Measurements from ENCODE around the gene LMBRD1.
A peak's percentile ranks its signal among the peaks of the same experiment; 100 is the strongest.
"Not testable (repeated sequence)": the region's sequence is repeated elsewhere in the genome, so short reads cannot be mapped to it uniquely, and the experiment has no call there.

LMBRD1 gene

DNA sequence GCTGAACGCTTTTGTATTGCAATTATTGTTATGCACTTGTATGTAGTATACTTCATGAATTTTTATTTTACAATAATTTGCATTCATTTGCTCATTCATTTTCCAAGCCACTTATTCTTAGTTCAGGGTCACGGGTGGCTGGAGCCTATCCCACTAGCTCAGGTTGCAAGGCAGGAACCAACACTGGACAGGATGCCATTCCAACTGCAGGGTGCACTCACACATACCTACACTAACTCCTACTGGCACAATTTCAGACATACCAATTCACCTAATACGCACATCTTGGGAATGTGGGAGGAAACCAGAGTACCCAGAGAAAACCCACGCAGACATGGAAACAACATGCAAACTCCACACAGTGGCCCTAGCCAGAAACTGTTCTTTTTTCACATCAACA lies 61.8 kb downstream of the LMBRD1 start:
- DNase-seq (ENCODE audit: low spot score), result no peak

DNA sequence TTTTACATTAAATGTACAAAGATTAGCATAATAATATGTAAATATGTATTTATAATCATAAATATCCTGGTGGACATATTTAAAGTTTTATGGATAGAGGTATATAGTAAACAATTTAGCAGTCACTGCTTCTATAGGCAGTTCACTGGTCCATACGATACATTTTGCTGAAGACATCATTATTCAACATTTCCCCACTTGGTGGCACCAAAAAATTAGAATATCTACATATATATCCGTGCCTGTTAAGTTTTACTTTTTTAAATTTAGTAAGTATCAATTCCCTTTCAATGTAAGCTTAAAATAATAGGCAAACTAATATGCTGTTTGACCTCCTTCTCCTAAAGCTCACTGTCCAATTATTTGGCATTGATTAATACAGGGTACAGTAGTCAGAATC lies 64.2 kb downstream of the LMBRD1 start:
- no peak for DNase-seq (ENCODE audit: low spot score)

DNA sequence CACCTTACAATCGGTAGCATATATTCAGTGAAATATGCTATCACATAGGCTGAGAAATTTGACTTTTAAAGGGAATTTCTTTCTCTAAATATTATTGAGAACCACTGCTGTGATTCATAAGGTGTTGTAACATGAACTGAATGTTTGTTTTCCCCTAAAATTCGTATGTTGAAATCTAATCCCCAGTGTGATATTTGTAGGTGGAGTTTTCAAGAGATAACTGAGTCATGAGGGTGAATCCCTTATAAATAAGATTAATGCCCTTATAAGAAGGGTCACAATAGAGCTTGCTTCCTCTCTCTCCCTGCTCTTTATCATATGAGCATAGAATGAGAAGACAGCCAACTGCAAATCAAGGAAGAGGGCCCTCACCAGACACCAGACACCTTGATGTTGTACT lies 64.8 kb downstream of the LMBRD1 start:
- DNase-seq (ENCODE audit: low spot score), result no peak

DNA sequence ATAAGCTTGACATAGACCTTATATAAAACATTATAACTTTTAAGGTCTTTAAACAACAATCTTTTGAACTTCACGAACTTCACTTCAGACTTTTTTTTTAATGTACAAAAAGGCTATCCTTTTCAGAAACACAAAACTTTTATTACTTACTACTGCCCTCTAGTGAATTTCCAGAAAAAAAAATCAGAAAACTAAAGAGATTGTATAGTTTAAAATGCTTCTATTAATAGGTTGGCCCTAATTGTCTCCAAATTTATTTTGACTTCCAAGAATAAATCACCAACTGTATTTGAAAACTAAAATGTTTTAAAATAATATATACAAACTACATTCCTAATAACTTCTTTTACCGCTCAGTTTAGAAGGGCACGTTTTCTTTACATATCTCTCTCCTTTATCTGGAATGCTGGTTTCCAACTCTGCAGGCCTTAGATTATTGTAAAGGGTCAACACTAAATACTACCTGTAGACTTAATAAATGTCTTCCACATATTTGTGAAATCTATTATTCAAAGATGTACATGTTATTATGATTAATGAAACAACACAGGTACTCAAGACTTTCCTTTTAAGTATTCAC lies 66.8 kb downstream of the LMBRD1 start:
- peak; percentile 13 for DNase-seq (ENCODE audit: low spot score)

DNA sequence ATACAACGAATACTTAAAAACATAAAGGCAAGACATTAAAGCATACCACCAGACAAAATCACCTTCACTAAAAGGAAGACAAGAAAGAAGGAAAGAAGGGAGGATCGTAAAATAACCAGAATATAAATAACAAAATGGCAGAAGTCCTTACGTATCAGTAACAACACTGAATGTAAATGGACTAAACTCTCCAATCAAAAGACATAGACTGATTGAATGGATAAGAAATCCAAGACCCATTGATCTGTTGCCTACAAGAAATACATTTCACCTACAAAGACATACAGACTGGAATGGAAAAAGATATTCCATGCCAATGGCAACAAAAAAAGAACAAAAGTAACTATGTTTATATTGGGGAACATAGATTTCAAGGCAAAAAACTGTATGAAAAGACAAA lies 74.1 kb downstream of the LMBRD1 start:
- no peak for DNase-seq (ENCODE audit: low spot score)

DNA sequence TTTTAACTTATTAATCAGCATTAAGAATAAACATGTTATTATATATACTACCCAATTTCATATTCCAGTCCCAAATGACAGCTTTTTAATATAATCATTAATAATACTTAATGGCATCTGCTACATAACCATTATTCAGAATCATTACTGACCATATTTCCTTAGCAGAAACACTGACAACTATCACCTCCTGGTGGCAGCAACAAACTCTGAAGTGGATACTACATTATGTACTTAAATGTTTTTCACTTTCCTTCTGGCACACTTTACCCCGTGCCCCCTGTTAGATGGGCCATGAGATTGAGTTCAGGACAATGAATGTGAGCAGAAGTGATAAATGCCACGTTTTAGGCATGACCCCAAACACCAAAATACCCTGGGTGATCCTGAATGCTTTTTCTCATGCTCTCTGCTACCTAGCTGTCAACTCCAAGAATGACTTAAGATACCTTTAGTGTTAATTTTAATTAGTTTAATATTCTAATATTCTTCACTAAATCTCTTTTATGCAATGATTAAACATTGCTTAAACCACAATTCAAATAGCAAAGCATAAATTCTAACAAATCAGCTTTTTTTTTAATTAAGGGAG lies 77.1 kb downstream of the LMBRD1 start:
- DNase-seq (ENCODE audit: low spot score), result peak; percentile 44

DNA sequence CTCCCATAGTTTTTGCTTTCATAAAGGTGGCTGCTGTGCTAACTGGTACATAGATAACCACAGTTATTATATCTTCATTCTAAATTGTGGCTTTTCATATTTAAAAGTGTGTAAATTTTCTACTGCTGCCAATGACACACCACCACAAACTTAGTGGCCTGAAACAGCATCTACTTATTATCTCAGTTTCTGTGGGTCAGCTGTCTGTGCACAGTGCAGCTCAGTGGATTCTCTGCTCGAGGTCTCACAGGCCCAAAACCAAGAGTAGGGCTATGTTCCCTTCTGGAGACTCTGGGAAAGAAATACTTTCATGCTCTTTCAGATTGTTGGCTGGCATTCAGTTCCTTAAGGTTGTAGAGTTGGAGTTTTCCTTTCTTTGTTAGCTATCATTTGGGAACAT lies 90.1 kb downstream of the LMBRD1 start:
- DNase-seq (ENCODE audit: low spot score), result no peak

DNA sequence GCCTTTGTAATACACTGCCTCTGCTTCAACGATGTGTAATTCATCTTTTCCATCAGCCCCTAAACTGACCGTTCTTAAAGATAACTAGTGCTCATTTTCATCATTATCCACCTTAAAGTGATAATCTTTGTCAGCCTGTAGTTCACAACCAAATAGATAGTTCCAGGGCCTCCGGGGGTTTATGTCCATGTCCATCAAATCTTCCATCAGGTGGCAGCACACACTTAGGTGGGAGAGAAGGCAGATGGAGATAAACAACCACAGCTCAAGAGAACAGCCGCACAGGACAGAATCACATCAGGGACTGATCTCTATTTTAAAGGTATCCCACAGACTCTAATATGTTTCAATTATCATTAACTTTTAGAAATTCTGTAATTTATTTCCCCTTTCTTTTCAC lies 90.9 kb downstream of the LMBRD1 start:
- peak; percentile 7 for DNase-seq (ENCODE audit: low spot score)

DNA sequence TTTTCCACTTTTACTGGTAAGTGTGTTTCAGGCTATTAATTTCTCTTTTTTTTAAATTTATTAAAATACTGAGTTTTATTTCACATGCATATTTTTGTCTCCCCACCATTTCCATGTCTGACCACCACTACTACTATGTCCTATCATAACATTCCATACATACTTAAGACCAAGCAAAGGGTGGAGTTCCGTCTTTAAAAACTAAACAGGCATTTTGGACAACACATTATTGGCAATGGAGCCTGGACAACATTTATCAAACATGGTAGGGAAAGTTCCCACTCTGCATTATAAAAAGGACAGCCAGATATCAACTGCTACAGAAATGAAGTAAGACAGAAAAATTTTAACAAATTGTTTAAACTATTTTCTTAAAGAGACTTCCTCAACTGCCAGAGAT lies 91.9 kb downstream of the LMBRD1 start:
- no peak for DNase-seq (ENCODE audit: low spot score)

DNA sequence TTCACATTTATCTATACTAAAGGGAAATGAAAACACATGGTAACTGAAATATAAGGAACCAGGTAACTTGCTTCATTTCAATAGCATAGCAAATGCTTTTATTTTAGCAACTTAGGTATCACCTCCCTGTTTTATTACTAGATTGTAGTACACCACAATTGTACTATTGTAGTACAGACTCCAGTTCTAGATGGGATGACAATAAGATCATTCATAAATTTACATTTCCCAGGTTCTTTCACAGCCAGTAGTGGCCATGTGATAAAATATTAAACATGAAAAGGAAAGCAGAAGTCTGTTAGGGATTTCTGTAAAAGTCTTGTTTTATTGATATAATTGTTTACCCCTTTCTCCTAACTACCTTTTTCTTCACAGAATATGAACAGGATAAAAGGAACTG lies 97.2 kb downstream of the LMBRD1 start:
- no peak for DNase-seq (ENCODE audit: low spot score)

DNA sequence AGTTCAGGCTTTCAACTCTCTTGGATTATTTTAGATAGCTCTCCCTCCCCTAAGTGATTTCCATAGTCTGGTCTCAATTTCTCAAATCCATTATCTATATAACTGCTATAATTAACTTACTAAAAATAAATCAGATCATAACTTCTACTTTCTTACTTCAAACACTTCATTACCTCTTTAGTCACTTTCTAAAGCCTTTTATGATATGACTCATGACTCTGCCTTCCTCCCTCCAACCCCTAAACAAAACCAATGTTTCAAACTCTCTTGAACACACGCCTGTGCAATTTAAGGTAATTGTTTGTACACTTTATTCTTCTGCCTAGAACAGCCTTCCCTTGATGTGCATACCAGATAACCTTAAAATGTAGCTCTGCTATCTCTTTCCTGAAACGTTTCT lies 100.5 kb downstream of the LMBRD1 start:
- DNase-seq (ENCODE audit: low spot score), result peak; percentile 5

DNA sequence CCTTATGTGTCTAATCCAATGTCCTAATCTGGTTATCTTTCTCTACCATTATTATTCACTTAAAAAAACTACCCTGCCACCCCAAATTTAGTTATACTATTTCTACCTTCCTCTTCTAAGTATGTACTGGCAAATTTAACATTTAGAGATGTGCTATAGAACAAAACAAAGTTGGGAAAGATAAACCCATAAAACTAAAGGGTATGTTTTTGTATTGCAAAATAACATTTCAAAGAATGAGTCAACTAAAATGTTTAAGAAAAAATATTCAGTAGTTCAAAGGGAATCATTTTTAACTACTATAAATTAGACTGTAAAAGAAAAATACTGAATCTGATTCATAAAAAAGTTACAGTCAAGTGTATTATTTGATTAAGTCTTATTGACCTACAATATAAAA lies 103.0 kb downstream of the LMBRD1 start:
- DNase-seq (ENCODE audit: low spot score), result no peak

DNA sequence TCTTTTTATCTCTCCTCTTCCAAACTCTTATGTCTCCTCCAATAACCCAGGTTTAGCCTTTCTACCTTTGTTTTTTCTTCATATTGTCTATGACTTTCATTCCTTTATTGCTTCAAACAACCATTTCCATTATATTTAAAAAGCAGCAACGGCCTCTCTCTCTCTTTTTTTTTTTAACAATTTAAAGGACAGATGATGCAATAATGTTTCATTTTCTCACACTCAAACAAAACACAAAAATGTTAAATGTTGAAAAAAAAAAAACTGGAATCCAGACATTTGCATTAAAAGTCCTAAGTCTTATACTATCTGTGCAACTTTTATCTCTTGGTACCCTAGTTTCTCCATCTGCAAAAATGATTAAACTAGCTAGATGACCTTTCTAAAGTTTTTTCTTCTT lies 105.8 kb downstream of the LMBRD1 start:
- no peak for DNase-seq (ENCODE audit: low spot score)

DNA sequence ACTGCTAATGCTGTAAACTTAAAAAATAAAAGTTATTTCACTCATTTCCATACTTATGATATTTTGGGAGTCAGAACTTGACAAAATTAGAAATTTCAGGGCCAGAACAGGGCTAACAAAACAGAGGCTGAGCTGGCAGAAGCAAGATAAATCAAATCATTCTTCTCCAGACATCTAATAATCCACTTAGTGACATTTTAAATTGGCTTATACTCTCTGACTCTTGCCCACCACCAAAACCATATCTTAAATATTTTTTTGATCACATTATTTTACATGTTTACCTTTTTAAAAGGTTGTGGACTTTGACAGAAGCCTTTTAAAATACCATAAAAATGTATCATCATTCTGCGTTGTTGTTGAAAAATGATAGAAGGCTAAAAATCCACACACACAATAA lies 116.5 kb downstream of the LMBRD1 start:
- peak; percentile 23 for DNase-seq (ENCODE audit: low spot score)

DNA sequence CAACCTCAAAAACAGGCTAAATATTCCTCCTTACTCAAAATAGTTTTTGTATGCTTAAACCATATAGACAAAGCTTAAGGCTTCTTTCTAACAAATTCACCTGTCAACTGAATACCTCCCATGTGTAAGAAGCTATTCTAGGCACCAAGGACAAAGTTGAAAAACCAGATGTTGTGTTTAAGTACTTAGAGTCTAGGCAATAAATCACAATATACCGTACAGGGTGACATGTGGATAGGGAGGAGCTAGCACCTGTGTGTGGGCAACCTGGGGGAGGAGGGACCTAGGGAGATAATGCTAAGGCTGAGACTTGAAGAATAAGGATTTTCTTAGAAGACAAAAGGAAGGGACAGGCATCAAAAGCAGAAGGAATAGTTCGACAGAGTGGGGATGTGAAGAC lies 123.5 kb downstream of the LMBRD1 start:
- DNase-seq (ENCODE audit: low spot score), result no peak

DNA sequence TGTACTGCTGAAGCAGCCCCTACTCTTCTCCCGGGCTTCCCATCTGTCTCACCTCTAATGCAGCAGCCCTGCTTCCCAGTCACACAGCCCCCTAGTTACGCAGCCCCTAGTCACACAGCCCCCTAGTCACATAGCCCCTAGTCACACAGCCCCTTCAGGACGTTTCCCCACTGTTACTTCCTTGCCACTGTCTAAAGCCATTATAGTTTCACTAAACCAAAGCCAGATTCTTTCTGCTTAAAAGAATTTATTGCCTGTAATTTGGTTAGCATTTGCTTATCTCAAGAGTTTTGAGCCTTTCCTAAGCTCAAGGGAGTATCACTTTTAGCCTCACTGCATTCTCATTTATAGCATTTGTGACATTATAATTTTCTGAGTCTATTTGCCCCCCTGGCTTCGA lies 127.9 kb downstream of the LMBRD1 start:
- DNase-seq (ENCODE audit: low spot score), result peak; percentile 84

DNA sequence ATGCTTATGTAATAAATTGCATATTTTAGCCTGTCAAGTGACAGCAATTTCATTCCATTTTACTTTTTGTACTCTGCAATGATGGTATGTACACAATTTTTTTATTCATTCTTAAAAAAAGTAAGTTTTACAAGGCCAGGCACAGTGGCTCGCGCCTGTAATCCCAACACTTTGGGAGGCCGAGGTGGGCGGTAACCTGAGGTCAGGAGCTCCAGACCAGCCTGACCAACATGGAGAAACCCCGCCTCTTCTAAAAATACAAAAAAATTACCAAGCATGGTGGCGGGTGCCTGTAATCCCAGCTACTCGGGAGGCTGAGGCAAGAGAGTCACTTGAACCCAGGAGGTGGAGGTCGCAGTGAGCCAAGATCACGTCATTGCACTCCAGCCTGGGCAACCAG lies 130.0 kb downstream of the LMBRD1 start:
- DNase-seq (ENCODE audit: low spot score), result not testable (repeated sequence)

DNA sequence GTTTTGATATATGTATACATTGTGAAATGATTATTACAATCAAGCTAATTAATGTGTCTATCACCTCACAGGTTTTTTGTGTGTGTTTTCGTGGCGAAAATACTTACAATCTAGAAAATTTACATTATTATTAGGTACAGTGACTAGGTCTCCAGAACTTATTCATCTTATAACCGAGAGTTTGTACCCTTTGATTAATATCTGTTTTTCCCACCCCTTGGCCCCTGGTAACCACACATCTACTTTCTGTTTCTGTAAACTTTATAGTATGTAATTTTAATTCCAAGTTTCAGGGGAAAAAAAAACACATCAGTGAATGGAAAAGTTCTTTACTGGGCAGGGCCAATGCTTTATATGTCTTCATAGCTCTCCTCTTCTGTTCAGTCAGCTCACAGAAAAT lies 131.4 kb downstream of the LMBRD1 start:
- no peak for DNase-seq (ENCODE audit: low spot score)

DNA sequence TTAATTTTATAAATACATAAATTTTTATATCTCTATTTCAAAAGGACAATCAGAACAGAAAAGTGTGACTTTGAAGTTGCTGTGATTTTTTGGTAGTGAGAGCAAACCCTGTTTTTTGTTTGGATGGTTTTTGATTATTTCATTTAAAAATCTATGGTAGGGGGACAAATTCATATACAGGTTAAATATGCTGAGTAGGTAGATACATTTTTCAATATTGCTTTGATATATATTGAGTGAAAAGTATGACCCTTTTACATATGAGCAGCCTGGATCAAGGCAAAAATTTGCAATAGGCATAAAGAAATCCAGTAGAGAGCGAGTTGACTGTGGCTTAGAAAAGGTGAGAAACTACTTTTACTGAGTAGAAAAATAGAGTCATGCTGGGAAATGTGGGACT lies 132.3 kb downstream of the LMBRD1 start:
- no peak for DNase-seq (ENCODE audit: low spot score)

DNA sequence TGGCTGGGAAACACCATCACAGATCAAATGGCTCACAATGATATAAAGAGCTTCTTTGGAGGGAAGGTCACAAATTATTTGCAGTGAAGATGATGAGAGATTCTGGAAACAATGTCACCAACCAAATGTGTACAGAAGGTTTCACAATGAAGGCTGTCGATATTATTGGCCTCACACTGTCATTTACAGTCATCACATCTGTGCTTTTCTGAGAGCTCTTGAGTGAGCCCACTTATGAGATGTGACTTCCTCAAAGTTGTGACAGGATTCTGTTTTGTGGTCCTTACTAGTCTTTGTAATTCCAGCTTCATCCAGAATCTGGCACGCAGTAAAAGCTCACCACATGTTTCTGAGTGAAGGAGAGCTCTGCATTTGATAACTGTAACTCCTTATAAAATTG lies 133.6 kb downstream of the LMBRD1 start:
- DNase-seq (ENCODE audit: low spot score), result no peak

DNA sequence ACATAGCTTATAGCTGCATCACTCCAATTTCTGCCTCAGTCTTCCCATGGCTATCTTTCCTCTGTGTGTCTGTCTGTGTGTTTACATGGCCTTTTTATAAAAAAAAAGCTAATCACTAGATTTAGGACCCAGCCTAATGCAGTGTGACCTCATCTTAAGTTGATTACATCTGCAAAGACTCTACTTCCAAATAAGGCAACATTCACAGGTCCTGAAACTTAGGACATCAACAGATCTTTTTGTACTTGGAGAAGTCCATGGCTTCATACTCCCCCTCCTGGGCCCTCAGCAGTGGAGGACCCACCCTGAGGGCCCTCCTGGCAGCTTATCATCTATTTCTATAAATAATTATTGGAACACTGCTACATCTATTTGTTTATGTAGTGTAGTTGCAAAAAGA lies 146.1 kb downstream of the LMBRD1 start:
- peak; percentile 33 for DNase-seq (ENCODE audit: low spot score)

DNA sequence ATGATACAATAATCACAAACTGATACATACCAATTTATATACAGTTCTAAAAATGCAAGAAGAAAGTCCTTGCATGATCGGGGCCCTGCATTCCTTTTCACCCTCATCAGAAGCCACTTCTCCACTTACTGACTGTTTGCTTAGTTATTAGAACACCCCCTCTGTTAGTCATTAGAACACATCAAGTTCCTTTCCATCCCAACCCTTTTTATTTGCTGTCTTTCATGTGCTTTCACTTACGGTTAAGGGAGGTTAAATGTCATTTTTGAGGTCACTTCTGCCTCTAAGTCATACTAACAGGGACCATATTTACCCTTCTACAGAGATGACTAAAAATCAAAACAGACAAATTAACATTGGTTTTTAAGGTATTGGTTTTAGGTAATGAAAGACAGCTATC lies 149.1 kb downstream of the LMBRD1 start:
- no peak for DNase-seq (ENCODE audit: low spot score)

DNA sequence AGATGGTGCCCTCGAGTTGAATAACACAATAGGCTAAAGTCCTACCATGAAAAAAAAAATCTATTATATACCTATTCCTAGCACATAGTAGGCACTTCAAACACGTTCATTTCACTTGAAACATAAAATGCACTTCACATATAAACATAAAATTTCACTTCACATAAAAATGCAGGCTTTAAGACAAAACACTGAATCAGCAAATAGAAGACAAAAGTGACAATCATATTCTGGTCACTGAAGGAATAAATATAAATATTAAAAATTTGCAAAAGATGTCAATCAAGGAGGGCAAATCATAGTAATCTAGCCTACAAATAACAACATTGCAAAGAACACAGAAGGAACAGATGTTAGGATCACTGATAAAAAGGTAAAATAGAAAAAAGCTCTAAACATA lies 153.1 kb downstream of the LMBRD1 start:
- no peak for DNase-seq (ENCODE audit: low spot score)

DNA sequence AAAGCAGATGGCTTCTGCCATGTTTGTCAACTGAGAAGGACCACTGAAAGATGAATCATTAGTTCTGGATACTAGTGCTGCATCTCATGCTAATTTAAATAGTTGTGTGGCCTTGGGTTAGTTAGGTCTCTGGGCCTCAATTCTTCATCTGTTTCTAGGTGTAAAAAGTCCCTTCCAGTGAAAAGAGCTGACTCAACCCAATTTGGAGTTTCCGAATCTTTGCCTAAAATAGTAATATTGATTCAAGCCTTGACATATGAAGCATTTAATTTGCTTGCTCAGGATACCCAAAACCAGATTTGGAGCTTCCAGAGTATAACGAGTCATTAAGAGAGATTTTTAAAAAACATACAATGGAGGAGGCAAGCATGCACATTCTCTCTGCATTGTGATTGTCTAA lies 163.9 kb downstream of the LMBRD1 start:
- no peak for DNase-seq (ENCODE audit: low spot score)

All from SK-N-DZ (cell line).